ENCODE data around the gene ZBTB46.

DNA sequence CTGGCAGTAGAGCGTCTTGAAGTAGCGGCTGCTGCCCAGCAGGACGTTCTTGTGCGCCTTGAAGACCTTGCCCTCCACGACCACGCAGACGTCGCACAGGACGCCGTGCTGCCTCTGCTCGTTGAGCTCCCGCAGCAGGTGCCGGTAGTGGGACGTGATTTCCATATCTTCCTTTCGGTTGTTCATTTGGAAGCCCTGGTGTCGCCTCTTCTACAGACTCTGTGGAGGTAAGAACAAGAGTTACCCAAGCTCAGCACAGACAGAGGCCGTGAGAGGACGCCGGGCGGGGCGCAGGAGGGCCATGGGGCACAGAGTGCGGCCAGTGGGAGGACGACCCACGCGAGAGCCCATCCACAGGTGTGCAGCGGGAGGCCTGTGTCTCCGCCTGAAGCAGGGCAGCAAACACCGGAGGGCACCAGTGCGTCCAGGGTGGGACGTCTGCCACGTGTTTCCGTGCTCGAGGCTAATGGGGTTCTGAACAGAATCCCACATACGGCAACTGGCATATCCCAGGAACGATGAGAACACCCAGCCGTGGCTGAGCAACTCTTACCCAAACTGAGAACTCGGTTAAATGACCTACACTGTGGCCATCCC, 40.4 kb downstream of the ZBTB46 start:
- TF ChIP-seq, protein P1, sequence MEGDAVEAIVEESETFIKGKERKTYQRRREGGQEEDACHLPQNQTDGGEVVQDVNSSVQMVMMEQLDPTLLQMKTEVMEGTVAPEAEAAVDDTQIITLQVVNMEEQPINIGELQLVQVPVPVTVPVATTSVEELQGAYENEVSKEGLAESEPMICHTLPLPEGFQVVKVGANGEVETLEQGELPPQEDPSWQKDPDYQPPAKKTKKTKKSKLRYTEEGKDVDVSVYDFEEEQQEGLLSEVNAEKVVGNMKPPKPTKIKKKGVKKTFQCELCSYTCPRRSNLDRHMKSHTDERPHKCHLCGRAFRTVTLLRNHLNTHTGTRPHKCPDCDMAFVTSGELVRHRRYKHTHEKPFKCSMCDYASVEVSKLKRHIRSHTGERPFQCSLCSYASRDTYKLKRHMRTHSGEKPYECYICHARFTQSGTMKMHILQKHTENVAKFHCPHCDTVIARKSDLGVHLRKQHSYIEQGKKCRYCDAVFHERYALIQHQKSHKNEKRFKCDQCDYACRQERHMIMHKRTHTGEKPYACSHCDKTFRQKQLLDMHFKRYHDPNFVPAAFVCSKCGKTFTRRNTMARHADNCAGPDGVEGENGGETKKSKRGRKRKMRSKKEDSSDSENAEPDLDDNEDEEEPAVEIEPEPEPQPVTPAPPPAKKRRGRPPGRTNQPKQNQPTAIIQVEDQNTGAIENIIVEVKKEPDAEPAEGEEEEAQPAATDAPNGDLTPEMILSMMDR (conservative IDR thresholded peaks at IDR 0.05) = no peak
- no peak for TF ChIP-seq EZH2 (IDR thresholded peaks at IDR 0.05; ENCODE audit: low read depth)
